GM18498 (cell line): ENCODE measurements around the gene PARD3B.

Experiments used
- ATAC-seq: cut with Tn5 transposase; IDR thresholded peaks from one replicate; pipeline ENCODE4 v1.9.1; 2021; ENCODE audit warnings: mild to moderate bottlenecking, moderate library complexity; ENCODE audit not compliant: unreplicated experiment

Gene PARD3B

DNA sequence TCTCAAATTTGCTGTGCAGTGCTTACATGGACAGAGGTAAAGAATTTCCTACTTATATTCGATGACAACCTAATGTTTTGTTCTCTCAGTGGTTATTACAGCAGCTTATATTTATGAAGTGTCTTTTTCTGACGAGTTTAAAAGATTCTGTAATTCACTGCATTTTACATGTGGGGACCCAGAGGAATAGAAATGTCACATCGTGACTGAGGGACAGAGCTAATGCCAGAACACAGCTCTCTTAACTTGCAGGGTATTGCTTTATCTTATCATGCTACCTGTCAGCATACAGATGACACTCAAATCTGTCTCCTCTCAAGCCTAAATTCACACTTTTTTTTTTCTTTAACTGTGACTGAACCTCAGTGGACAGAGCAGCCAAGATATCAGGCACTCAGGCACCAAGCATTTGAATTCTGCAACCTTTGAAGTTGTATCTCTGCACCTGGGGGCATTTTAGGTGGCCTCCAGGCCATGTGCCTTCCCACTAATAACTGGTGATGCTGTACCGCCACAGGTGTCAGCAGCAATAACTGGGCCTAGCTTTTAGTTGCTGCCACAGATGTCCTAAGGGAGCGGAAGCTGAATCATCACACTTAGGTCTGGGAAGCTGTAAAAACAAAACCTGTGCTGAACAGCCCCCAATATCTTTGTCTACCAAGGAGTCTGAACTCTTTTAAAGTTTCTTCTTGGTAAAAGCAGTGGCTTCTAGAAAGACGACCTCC is 821.2 kb downstream of the PARD3B start:
- ATAC-seq, result no peak

DNA sequence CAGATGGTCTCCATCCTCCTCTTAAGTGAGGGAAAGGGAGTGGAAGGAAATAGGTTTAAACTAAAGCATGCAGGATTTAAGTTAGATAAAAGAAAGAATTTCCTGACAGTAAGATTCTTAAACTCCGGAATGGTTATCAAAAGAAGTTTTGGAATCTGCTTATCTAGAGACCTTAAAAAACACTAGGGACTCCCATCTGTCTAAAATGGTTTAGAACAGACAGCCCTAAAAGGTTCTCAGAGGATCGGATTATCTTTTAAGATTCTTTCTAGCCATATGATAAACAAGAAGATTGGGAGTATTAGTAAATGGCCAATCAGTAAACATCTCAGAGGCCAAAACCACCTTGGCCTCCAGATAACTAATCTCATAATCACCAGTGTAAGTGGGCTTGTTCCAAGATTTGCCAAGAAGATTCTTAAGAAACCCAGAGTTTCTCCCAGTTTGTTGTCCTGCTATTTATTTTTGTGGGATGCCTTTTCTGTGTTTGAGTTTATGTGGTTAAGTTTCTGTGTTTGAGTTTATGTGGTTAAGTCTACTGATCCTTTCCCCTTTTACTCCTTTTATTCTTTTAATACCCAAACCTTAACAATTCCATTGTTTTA is 822.2 kb downstream of the PARD3B start:
- no peak for ATAC-seq

DNA sequence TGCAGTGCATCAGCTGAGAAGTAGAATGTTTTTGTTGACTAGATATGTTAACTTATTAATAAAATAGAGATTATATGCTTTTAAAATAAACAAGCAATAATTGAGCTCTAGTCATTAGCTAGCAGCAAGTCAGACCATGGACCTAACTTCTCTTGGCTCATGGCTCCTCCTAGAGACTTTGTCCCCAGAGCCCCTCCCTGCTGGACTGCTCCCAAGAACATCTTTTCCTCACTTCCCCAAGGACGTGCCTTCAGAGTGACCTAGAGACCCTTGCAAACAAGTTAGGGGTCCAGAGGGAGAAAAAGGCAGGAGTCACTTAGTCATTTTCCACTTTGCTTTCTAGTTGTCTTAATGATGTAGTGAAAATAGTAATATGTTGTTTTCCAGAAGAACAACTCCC is 824.5 kb downstream of the PARD3B start:
- ATAC-seq, result no peak

DNA sequence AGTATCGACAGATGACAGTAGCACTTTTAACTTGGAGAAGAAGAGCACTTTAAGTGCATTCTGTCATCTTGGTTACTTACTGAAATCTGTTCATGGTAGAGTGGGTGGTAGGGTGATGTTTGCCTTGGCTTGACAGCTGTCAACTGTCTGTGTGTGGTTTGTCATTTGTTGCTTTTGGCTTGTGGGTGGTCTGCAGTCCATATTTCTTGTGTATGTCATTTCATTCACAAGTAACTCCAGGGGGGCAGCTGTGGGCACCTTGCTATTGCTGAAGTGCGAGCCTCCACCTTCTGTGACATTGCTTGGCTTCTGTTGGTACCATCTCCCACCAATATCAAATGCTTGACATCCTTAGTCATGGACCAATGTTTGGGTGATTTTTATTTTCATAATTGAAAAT is 825.5 kb downstream of the PARD3B start:
- ATAC-seq, result no peak

DNA sequence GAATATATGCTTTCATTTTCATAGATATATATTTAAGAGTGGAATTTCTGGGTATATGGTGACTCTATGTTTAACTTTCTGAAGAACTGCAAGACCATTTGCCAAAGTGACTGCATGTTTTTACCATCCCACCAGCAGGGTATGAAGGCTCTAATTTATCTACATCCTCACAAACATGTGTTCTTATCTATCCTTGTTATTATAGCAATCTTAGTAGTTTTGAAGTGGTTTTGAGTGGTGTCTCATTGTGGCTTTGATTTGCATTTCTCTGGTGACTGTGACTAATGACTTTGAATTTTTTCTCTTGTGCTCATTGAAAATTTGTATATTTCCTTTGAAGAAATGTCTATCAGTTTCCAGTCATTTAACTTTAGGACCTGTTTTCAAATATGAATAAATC is 826.9 kb downstream of the PARD3B start:
- ATAC-seq, result no peak

DNA sequence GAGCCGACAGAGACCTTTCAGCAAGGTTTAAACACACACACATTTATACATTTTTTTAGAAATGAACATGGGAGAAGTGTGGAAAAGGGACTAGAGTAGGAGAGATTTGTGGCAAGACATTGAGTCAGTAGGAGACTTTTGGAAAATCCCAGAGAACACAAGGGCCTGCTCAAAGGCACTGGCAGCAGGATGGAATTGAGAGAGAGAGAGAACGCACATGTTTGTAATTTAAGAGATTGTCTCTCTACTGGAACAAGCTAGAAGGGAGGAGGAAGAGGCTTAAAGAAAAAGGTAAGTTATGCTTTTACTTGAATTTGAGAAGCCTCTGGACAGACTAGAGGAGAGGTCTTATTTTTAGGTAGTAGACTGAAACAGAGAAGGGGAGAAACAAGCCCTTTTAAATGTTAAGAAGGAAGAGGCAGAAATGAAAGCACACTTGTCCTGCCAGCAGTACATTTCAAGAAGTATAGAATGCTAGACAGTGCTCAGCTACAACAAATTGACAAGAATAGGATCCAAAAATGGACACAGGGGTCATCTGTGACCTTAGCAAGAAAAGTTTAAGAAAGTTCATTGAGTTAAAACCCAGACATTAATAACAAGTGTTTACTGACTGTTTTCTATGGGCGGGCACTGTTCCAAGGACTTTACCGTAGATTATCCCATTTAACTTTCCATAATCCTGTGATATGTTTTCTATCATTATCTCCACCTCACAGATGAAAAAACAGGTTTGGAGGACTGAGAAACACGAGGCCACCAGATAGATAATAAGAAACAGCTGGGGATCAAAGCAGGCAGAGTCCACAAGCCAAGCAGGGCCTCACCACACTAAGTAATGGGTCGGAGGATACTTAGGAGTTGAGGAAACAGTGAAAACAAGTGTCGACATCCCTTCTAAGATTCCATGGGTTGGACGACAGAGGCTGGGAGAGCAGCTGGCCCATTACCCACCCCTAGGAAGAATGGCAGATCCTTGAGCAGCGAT is 830.5 kb downstream of the PARD3B start:
- no peak for ATAC-seq

DNA sequence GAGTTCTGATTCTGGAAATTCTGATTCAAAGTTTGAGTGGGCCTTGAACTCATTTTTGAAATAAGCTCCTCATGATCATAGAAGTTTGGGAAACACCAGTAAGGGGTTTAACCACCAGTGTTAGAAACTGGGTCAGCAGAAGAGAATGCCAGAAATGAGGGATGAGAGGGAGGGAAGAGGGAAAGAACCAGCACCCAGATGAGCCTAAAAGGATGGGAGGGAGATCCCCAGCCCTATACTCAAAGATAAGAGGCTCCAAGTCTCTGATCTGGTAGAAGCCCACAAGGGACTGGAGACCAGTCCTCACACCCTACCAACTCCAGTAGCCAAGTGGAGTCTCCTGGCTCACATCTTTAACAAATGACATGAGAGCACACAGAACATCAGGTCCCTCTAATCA is 832.0 kb downstream of the PARD3B start:
- no peak for ATAC-seq

DNA sequence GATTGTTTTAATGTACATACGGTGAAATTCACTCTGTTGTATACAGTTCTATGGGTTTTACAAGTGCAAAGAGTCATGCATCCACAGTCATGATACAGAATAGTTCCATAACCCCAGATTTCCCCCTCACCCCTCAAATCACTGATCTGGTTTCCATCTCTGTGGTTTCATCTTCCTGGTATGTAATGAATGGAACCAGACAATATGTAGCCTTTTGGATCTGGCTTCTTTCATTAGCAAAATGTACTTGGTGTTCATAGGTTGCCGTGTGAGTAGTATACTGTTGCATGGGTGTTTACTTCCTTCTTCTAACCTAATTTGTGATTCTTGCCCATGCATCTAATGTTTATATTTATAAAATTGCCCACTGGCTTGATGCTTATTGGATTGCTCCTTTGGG is 838.3 kb downstream of the PARD3B start:
- ATAC-seq, result no peak

DNA sequence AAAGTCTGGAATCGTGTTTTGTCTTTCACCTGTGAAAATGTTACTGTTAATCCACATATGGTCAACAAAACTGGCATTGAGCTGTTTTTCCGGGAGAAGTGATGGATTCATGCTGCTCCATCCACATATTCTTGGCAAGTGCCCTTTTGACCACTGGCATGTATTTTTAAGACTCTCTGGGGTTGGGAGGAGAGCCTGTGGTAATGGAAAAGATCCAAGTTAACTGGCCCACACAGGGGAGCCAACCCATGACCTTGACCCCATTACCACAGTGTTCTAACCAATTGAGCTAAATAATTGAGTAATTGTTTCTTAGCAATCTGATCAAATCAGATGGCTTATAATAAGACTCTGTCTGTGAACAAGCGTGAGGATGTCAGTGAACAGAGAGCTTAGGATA is 840.8 kb downstream of the PARD3B start:
- no peak for ATAC-seq

DNA sequence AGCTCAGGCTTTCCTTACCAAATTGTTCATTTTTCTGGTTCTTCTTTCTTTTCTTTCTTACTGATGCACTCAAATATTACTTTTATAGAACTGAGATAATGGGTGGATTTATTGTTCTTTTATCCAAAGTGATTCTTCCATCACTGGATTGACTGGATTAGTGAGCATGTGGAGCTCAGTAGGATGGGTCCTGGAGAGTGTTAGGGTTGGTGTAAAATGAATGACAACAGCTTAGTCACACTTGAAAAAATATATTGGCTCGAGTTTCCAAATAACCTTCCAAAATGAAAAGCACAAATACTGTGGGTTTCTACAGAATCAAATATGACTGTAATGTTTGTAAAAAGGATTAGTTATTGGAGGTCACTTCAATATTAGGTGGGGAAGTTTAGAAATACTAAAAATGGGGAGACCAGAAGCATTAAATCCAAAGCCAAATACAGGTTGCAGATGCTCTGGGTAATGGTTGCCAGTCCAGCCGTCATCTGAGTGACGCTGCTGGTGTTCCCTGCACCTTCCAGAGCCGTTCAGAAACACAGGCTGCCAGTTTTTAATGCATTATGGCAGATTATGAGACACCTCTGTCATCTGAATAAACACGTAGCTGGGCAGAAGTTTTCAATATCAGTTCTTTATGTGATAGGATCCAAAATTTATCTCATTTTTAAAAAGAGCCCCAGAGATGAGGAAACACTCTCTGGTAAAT is 842.2 kb downstream of the PARD3B start:
- ATAC-seq, result no peak

DNA sequence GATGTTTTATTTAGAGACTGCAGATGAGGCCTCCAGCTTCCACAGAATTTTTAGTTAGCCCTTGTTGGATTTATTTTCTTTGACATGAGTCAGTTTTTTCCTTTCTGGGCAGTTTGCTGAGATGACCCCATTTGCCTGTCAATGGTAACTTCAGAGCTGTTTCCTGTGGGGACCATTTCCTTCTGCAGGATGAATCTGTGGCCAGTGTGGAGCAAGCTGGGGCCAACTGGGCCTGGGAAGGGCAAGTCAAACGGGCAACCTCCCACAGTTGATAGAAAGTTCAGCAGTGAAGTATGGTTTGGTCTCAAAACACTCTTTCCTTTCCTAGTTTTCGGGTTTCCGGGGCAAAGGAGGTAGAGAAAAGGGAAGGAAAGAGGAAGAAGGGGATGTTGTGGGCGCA is 845.6 kb downstream of the PARD3B start:
- ATAC-seq, result no peak

DNA sequence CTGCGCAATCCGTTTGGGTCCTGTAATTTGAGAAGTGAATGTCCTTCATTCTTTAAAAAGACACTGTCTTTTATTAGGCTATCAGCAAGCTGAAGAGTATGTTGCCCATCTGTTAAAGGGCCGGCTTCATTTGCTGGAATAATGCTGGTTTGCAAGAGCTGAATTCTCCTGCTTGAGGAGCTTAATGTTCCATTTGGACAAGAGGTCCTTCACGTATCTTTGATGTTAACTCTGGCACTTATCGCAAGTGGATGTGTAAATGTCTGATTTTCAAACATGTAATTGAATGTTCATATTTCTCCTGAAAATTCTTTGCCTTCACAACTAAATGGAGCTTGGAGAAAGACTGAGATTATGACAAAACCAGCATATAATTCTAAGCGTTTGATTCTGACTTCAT is 856.2 kb downstream of the PARD3B start:
- no peak for ATAC-seq

DNA sequence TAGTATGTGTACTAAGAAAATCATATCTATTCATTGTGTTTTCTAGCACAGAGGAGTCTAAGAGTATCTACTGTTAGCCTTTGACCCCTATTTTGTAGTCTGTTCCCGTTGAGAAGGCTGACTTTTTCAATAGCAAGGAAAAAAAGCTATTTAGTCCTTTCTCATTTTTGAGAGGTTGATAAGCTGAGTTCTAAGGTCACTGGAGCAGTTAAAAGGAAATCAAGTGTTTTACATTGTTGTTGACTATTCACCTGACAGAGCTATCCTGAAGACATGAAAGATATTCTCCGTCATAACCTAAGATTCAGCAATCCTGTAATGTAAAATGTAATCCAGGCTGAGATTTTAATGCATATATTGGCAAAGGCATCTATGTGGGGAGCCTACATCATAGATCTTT is 856.7 kb downstream of the PARD3B start:
- no peak for ATAC-seq

DNA sequence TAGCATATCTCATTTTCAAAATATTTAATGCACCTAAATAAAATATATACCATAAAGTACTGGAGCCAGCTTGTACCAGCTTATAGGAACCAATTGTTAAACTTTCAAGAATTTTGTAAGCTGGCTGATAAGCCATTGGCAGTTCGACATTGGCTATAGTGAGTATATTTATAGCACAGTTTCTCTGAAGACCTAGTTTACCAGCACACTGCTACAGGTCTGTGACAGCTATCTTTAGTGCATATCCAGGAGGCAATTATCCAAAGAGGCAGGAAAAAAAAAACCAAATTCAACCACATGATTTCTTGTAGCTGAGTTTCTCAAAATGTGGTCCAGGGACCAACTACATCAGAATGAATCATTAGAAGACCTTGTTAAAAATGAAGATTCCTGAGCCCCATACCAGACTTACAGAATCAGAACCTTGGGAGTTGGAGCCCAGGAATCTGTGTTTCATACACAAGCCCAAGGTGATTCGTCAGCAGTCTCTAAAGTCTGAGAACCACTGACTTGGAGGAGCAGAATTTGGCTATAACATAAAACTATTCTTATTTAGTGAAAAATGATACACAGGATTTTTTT is 858.1 kb downstream of the PARD3B start:
- ATAC-seq, result no peak

DNA sequence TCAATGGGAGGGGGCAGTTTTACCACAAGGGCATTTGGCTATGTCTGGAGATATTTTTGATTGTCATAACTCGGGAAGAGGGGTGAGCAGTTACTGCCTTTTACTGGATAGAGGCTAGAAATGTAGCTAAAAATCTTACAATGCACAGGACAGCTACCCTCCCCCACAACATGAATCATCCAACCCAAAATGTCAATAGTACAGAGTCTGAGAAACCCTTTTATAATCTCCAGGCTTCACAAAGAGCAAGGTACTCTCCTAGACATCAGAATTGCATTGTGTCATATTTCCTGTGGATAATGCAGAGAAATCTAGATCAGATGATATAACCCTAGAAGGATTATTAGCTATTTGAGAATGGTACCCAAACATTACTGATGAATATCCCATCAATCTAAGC is 859.9 kb downstream of the PARD3B start:
- ATAC-seq, result no peak

DNA sequence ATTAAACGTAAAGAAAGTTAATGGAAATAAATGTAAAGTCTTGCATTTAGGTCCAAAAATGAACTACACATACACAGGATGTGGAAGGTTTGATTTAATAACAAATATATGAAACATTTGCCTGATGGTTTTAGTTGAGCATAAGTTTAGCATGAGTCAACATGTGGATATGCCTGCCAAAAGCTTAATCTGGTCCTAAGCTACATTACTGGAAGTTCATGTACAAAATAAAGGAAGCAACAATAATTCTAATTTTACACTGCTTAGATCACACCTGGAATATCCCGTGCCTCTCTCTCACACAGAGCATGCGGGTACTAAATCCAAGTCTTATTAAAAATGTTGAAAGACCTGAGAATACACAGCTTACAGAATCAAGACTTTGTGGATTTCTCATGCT is 860.5 kb downstream of the PARD3B start:
- ATAC-seq, result no peak

DNA sequence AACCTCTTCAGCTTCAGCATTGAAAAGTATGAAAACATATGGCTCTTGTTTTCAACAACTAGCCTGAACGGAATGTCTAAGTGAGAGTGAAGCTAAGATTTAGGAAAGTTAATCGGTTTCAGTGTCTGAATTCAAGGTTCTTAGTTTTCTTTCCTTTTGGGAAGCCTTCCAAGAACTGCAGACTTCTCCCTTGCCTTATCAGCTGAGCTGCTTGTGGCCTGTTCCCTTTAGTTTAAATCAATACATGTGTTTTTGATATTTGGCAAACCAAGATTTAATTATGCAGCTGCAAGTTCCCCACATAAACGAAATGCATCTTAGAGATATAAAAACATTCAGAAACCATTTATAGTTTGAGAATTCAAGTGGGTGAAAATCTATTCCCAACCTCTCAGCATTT is 862.7 kb downstream of the PARD3B start:
- ATAC-seq, result no peak

DNA sequence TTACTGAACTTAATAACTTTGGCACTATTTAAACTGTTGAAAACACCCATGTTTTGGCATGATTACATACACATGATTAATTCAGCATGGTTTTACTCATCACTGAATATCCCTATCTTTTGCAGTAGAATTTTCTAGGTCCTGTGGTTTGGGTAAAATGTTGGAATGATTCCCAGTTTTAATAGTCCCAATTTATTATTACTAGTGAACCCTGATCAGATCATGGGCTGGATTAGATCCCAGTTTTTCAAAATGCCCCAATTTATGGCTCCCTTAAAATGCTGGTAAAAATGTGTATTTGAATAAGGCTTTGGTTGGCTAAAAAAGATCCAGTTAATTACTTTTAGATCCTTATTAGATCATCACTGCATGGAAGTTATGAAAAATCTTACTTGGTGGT is 863.4 kb downstream of the PARD3B start:
- ATAC-seq, result no peak

DNA sequence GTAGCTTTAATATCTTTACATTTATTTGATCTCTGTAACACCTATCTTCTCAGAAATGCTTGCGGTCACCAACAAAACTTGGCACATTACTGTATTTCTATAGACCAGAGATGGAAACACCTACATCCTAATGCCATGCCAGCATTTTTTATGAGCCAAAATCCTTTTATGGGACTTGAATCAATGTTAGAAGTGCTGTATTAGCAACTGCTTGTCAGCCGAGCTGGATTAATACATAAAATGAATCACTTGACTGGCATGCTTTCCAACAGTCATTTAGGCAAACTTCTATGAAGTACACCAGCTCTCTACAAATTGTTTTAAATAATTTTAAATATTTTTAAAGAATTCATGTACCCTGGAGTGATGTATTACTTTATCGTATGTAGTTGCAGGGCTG is 864.1 kb downstream of the PARD3B start:
- ATAC-seq, result no peak

DNA sequence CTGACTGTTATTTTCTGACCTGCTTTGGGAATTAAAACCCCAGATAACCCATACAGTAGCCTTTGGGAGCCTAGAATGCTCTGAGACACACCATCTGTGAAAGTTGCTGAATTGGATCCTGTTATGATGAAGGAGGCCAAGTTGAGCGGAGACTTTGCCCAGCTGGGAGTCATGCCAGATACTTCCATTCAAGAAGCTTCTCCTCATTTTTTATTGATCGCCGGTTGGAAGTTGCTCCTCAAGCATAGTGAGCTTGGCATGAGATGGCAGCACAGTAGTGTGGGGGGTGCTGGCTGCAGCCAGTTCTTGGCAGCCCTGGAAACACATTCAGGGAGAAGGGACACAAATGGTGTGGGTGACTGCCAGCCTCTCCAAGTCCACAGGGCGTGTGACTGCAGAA is 866.3 kb downstream of the PARD3B start:
- no peak for ATAC-seq

DNA sequence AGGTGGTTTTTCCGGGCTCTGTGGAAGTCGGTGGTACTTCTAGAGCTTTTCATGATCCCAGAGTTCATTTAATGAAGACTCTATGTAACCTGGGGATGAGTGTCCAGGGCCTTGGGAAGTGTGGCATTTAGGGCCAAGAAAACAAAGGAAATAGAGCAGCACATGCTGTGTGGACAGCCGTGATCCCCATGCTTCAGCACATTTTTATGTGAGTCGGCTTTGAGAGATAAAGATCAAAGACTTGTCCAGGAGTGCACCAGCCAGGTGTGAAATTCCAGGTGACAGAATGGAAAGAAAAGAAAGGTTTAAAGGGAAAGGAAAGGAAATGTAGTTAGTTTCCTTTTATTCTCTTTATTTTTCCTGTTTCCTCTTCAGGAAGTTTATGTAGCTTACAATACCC is 879.1 kb downstream of the PARD3B start:
- ATAC-seq, result no peak
